Transverse colon (tissue), 3 donors: ENCODE measurements around the gene ZNF784.

Source experiments
- EP300 ChIP-seq: sonication (generic); formaldehyde crosslinking; IDR thresholded peaks from one replicate; pipeline ENCODE4 v1.6.1; 2017; ENCODE audit warnings: antibody characterized with exemption, low read depth
- POLR2A ChIP-seq: fragments of 450-650 bp; IDR thresholded peaks from one replicate; pipeline ENCODE4 v1.6.1; 2016; ENCODE audit warnings: antibody characterized with exemption, mild to moderate bottlenecking, moderate library complexity
- TF ChIP-seq, protein P1 (sequence below), 5 experiments: fragments of 200-600 bp in 3 of 5; fragments of 450-650 bp in 2 of 5; sonication (generic) in 3 of 5; IDR thresholded peaks; 1 replicate in 2 of 5; 2 replicates in 3 of 5; pipeline ENCODE4 v1.5.1; 2016 to 2017; ENCODE audit warnings: antibody characterized with exemption in 5 of 5, inconsistent platforms in 3 of 5, mild to moderate bottlenecking in 2 of 5, moderate library complexity in 1 of 5

DNA sequence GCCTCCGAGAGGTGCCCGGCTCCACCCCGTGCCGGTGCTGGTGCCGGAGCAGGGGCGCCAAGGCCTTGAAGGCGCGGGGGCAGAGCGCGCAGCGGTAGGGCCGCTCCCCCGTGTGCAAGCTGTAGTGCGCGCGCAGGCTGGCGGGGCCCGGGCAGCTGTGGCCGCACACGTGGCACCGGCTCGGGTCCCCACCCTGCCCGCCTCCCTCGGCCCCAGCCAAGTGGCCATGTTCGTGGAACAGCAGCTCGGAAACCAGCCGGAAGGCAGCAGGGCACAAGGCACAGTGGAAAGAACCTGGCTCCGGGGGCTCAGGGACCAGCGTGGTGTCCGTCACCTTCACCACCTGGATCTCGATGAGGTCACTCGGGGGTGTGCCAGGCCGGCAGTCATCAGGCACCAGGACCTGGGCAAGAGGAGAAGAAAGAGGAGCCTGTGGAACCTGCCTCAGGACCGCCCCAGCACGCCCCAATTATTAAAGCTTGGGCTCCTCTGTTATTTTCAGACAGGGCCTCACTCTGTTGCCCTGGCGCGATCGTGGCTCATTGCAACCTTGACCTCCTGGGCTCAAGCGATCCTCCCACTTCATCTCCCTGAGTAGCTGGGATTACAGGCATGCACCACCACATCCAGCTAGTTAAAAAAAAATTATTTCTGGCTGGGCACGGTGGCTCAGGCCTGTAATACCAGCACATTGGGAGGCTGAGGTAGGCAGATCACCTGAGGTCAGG lies 2.0 kb downstream of the ZNF784 start:
- TF ChIP-seq, protein P1, sequence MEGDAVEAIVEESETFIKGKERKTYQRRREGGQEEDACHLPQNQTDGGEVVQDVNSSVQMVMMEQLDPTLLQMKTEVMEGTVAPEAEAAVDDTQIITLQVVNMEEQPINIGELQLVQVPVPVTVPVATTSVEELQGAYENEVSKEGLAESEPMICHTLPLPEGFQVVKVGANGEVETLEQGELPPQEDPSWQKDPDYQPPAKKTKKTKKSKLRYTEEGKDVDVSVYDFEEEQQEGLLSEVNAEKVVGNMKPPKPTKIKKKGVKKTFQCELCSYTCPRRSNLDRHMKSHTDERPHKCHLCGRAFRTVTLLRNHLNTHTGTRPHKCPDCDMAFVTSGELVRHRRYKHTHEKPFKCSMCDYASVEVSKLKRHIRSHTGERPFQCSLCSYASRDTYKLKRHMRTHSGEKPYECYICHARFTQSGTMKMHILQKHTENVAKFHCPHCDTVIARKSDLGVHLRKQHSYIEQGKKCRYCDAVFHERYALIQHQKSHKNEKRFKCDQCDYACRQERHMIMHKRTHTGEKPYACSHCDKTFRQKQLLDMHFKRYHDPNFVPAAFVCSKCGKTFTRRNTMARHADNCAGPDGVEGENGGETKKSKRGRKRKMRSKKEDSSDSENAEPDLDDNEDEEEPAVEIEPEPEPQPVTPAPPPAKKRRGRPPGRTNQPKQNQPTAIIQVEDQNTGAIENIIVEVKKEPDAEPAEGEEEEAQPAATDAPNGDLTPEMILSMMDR (IDR thresholded peaks at IDR 0.05): no peak
- TF ChIP-seq POLR2A (no peak), EP300 (no peak)
